ENCODE data around the gene GATB. TPM values are rescaled to one million over a fixed set of nuclear protein-coding genes. Genes with fewer than 3 reads are reported as not detected.

Gene GATB
- total RNA-seq, 2 experiments from 2014 or later: 13.0 to 16.5 TPM

GRCh38 chr4:151631349-151631748 is 129.5 kb downstream of the GATB start:
- H3K4me1 Mint-ChIP-seq: peaks cover 5% of the 10 kb centered on the region
- no peak for DNase-seq
- H3K27ac Mint-ChIP-seq: no peak overlapping the region
- H3K27me3 Mint-ChIP-seq: peaks cover 30% of the 10 kb centered on the region
- no peaks in the 10 kb centered on the region for H3K36me3 Mint-ChIP-seq (ENCODE audit: low read depth)
- H3K4me3 Mint-ChIP-seq: no peak overlapping the region
- ChIA-PET CTCF (no interaction called here), POLR2A (no interaction called here)
- H3K9me3 Mint-ChIP-seq: no peaks in the 10 kb centered on the region

GRCh38 chr4:151629097-151629783 is 131.6 kb downstream of the GATB start:
- no peak for DNase-seq
- POLR2A ChIA-PET: no interaction called here
- CTCF ChIA-PET: interaction anchor here (0.6 kb wide), 1 partner anchor 10 kb away, joined by 3 read pairs; no protein-coding TSS in a partner anchor
- no peaks in the 10 kb centered on the region for H3K9me3 Mint-ChIP-seq
- H3K4me1 Mint-ChIP-seq: peaks cover 5% of the 10 kb centered on the region
- H3K4me3 Mint-ChIP-seq: no peak overlapping the region
- peaks cover 27% of the 10 kb centered on the region for H3K27me3 Mint-ChIP-seq
- H3K27ac Mint-ChIP-seq: no peak overlapping the region
- H3K36me3 Mint-ChIP-seq (ENCODE audit: low read depth): no peaks in the 10 kb centered on the region

- Mint-ChIP-seq H3K27ac (no peak overlapping the region), H3K4me1 (peaks cover 5% of the 10 kb centered on the region), H3K27me3 (peaks cover 25% of the 10 kb centered on the region), H3K36me3 (ENCODE audit: low read depth) (no peaks in the 10 kb centered on the region), H3K9me3 (no peaks in the 10 kb centered on the region), H3K4me3 (no peak overlapping the region)
- DNase-seq: no peak
- ChIA-PET POLR2A (no interaction called here), CTCF (interaction anchor here (0.6 to 1.0 kb wide), 2 partner anchors 12 to 635 kb away, joined by 3 read pairs; no protein-coding TSS in a partner anchor)
Measured at GRCh38 chr4:151628001-151628608, 132.7 kb downstream of the GATB start.

- CTCF ChIA-PET: interaction anchor here (0.5 to 1.0 kb wide), 2 partner anchors 13 to 43 kb away, joined by 3 read pairs; no protein-coding TSS in a partner anchor
- Mint-ChIP-seq H3K4me3 (no peak overlapping the region), H3K4me1 (peaks cover under 1% of the 10 kb centered on the region), H3K36me3 (ENCODE audit: low read depth) (no peaks in the 10 kb centered on the region), H3K27me3 (peaks cover 20% of the 10 kb centered on the region), H3K9me3 (no peaks in the 10 kb centered on the region), H3K27ac (no peak overlapping the region)
- POLR2A ChIA-PET: interaction anchor here (0.6 kb wide), 1 partner anchor 662 kb away, joined by 5 read pairs; no protein-coding TSS in a partner anchor
- no peak for DNase-seq
Measured at GRCh38 chr4:151627491-151627890, 133.3 kb downstream of the GATB start.

GRCh38 chr4:151626751-151627150 is 134.1 kb downstream of the GATB start:
- POLR2A ChIA-PET: interaction anchor here (0.6 kb wide), 1 partner anchor 663 kb away, joined by 5 read pairs; no protein-coding TSS in a partner anchor
- no peak overlapping the region for H3K27ac Mint-ChIP-seq
- H3K4me3 Mint-ChIP-seq: no peak overlapping the region
- H3K27me3 Mint-ChIP-seq: peaks cover 16% of the 10 kb centered on the region
- no peak for DNase-seq
- CTCF ChIA-PET: interaction anchor here (0.5 kb wide), 1 partner anchor 77 kb away, joined by 3 read pairs; no protein-coding TSS in a partner anchor
- H3K9me3 Mint-ChIP-seq: no peaks in the 10 kb centered on the region
- no peaks in the 10 kb centered on the region for H3K36me3 Mint-ChIP-seq (ENCODE audit: low read depth)
- no peaks in the 10 kb centered on the region for H3K4me1 Mint-ChIP-seq

GRCh38 chr4:151626228-151626627 is 134.6 kb downstream of the GATB start:
- DNase-seq: no peak
- H3K4me1 Mint-ChIP-seq: no peaks in the 10 kb centered on the region
- H3K9me3 Mint-ChIP-seq: no peaks in the 10 kb centered on the region
- H3K4me3 Mint-ChIP-seq: no peak overlapping the region
- H3K36me3 Mint-ChIP-seq (ENCODE audit: low read depth): no peaks in the 10 kb centered on the region
- H3K27ac Mint-ChIP-seq: no peak overlapping the region
- POLR2A ChIA-PET: no interaction called here
- H3K27me3 Mint-ChIP-seq: peaks cover 14% of the 10 kb centered on the region
- CTCF ChIA-PET: no interaction called here

- H3K9me3 Mint-ChIP-seq: no peaks in the 10 kb centered on the region
- H3K27me3 Mint-ChIP-seq: peaks cover 15% of the 10 kb centered on the region
- POLR2A ChIA-PET: no interaction called here
- no peaks in the 10 kb centered on the region for H3K36me3 Mint-ChIP-seq (ENCODE audit: low read depth)
- no peak overlapping the region for H3K27ac Mint-ChIP-seq
- no peak for DNase-seq
- CTCF ChIA-PET: no interaction called here
- H3K4me3 Mint-ChIP-seq: no peak overlapping the region
- no peaks in the 10 kb centered on the region for H3K4me1 Mint-ChIP-seq
Measured at GRCh38 chr4:151624626-151625565, 135.9 kb downstream of the GATB start.

All from activated CD4-positive, alpha-beta T cell treated with anti-CD3 and anti-CD28 coated beads, Interleukin-2, amount 10 ng/mL, durations not matched to agents 7 days and 5 days (primary cell).